SU-DHL-6 (cell line): ENCODE results near the gene TBC1D23.

Experiments
- CTCF ChIP-seq: fragments of 200-600 bp; sonication (generic); IDR thresholded peaks from one replicate; pipeline ENCODE4 v1.5.1; 2017; ENCODE audit warnings: antibody characterized with exemption, mild to moderate bottlenecking, low read length, moderate library complexity; ENCODE audit not compliant: insufficient read depth, poor library complexity, severe bottlenecking
- EZH2phosphoT487 ChIP-seq: fragments of 200-600 bp; sonication (generic), shearing (Covaris generic); conservative IDR thresholded peaks from 2 replicates; pipeline ENCODE4 v1.6.1; 2018; ENCODE audit warnings: mild to moderate bottlenecking, antibody characterized with exemption, low read length, moderate library complexity, mixed read lengths

GRCh38 chr3:100352296-100353231 is 91.8 kb downstream of the TBC1D23 start:
- TF ChIP-seq CTCF (no peak), EZH2phosphoT487 (no peak)
